Keratinocyte (primary cell): ENCODE measurements around the gene NTNG1. TPM values are rescaled to one million over a fixed set of nuclear protein-coding genes. Genes with fewer than 3 reads are reported as not detected.

Experiments
- DNase-seq: peaks from one replicate; pipeline ENCODE4 v3.0.0-alpha.2; 2011; ENCODE audit warnings: low read depth, missing footprints, low spot score
- FAIRE-seq: peaks from 2 replicates; lab custom pipeline; 2011; peaks lifted over from hg19 to GRCh38; lab: Jason Lieb, UNC
- H2AFZ ChIP-seq: 2 replicates; pipeline ENCODE4 v1.6.0; 2012; ENCODE audit warnings: low read length, control low read depth, inconsistent platforms; ENCODE audit not compliant: control insufficient read depth
- H3K27ac ChIP-seq: 2 replicates; pipeline ENCODE4 v1.5.1; 2011; ENCODE audit warnings: low read length; ENCODE audit not compliant: control insufficient read depth, insufficient read depth
- H3K27me3 ChIP-seq: 3 replicates; pipeline ENCODE4 v1.6.0; 2011; ENCODE audit warnings: low read length; ENCODE audit not compliant: control insufficient read depth, insufficient read depth; ENCODE audit errors: extremely low read depth
- H3K36me3 ChIP-seq, 2 experiments: 2 replicates in 1 of 2; 3 replicates in 1 of 2; pipeline ENCODE4 v1.5.1; 2011; ENCODE audit warnings: low read length in 2 of 2, mild to moderate bottlenecking in 1 of 2; ENCODE audit not compliant: control insufficient read depth in 2 of 2, insufficient read depth in 2 of 2; ENCODE audit errors: extremely low read depth in 1 of 2
- H3K4me1 ChIP-seq: 3 replicates; pipeline ENCODE4 v1.5.1; 2011; ENCODE audit warnings: low read length; ENCODE audit not compliant: control insufficient read depth, insufficient read depth; ENCODE audit errors: extremely low read depth
- H3K4me2 ChIP-seq: 3 replicates; pipeline ENCODE4 v1.6.0; 2011; ENCODE audit warnings: low read depth, low read length; ENCODE audit not compliant: control insufficient read depth, insufficient read depth; ENCODE audit errors: extremely low read depth
- H3K4me3 ChIP-seq, 3 experiments: fragments of 200-600 bp in 1 of 3; sonication (generic) in 1 of 3; 2 replicates in 2 of 3; 3 replicates in 1 of 3; pipeline ENCODE4 v1.5.1; 2011 to 2016; ENCODE audit warnings: low read length in 3 of 3, mild to moderate bottlenecking in 3 of 3, control low read depth in 2 of 3, inconsistent platforms in 1 of 3, low read depth in 1 of 3, mixed read lengths in 1 of 3, mixed run types in 1 of 3, moderate library complexity in 1 of 3; ENCODE audit not compliant: control insufficient read depth in 2 of 3, insufficient read depth in 2 of 3; ENCODE audit errors: extremely low read depth in 1 of 3
- H3K79me2 ChIP-seq: 2 replicates; pipeline ENCODE4 v1.6.0; 2012; ENCODE audit warnings: low read length; ENCODE audit not compliant: control insufficient read depth, insufficient read depth
- H3K9ac ChIP-seq: 3 replicates; pipeline ENCODE4 v1.6.0; 2011; ENCODE audit warnings: low read length; ENCODE audit not compliant: control insufficient read depth, insufficient read depth; ENCODE audit errors: extremely low read depth
- H3K9me1 ChIP-seq: 3 replicates; pipeline ENCODE4 v1.6.0; 2011; ENCODE audit warnings: low read length; ENCODE audit not compliant: control insufficient read depth, insufficient read depth; ENCODE audit errors: extremely low read depth
- H3K9me3 ChIP-seq: 2 replicates; pipeline ENCODE4 v1.5.1; 2012; ENCODE audit warnings: low read depth, low read length; ENCODE audit not compliant: control insufficient read depth
- H4K20me1 ChIP-seq: 3 replicates; pipeline ENCODE4 v1.6.0; 2011; ENCODE audit warnings: low read length; ENCODE audit not compliant: control insufficient read depth, insufficient read depth; ENCODE audit errors: extremely low read depth
- EZH2 ChIP-seq: IDR thresholded peaks from one replicate; pipeline ENCODE4 v1.6.1; 2012; ENCODE audit warnings: inconsistent platforms, mild to moderate bottlenecking, low read length, moderate library complexity
- dilution Hi-C: fragments of 300-500 bp; cut with MboI; formaldehyde crosslinking; loops from one replicate; pipeline ENCODE4 v1.7.0; 2020; ENCODE audit warnings: low sequenced_read_pairs; ENCODE audit not compliant: extremely low pct_ligation_motif_present
- polyA plus RNA-seq, 5 experiments: library from polyadenylated mRNA; depleted of rRNA in 3 of 5; stranded (reverse) in 3 of 5; stranded (forward) in 1 of 5; unstranded in 1 of 5; fragments of >200 nt; gene quantifications; 1 replicate in 1 of 5; 2 replicates in 3 of 5; 3 replicates in 1 of 5; pipeline versions ENCODE4 v1.2.1 to v1.2.3, GENCODE V29; 2011 to 2012; ENCODE audit warnings: missing spikeins in 2 of 5, low read depth in 1 of 5, low replicate concordance in 1 of 5
- TF ChIP-seq, protein P1 (sequence below), 3 experiments: IDR thresholded peaks in 1 of 3; conservative IDR thresholded peaks in 1 of 3; optimal IDR thresholded peaks in 1 of 3; 2 replicates in 2 of 3; 3 replicates in 1 of 3; pipeline versions ENCODE3 to v1.5.1; 2011; ENCODE audit warnings: low read length in 3 of 3, mild to moderate bottlenecking in 3 of 3, moderate library complexity in 2 of 3, control low read depth in 1 of 3, inconsistent platforms in 1 of 3; ENCODE audit not compliant: insufficient read depth in 2 of 3; ENCODE audit errors: extremely low read depth in 1 of 3

NTNG1 gene
- polyA plus RNA-seq, 1 donor (not counting 4 experiments of a cell fraction or from before 2014, with no cell fraction given) = 8.1 TPM

DNA sequence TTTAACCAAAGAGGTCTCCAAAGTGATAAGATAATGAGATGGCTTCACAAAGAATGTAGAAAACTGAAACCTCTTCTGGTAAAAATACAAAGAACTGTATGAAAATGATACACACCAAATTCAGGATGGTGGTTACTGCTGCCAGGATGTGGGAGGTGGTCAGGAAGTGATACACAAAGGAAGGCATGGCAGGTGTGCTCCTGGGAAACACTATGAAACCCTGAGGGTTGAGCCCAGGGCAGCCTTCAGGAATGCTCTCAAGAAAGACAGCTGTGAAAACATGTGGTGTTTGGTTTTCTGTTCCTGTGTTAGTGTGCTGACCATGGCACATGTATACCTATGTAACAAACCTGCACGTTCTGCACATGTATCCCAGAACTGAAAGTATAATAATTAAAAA lies 109.3 kb downstream of the NTNG1 start:
- Histone ChIP-seq H4K20me1 (no peaks in the 10 kb centered on the region), H3K27me3 (no peaks in the 10 kb centered on the region), H3K9me3 (no peaks in the 10 kb centered on the region), H3K9me1 (no peaks in the 10 kb centered on the region), H3K36me3 (no peaks in the 10 kb centered on the region), H2AFZ (no peak overlapping the region), H3K79me2 (no peaks in the 10 kb centered on the region), H3K4me1 (peaks cover 3% of the 10 kb centered on the region), H3K4me3 (no peak overlapping the region), H3K9ac (no peak overlapping the region), H3K27ac (no peak overlapping the region), H3K4me2 (no peak overlapping the region)
- FAIRE-seq (peak; percentile 87), DNase-seq (peak; percentile 56)
- TF ChIP-seq, protein P1, sequence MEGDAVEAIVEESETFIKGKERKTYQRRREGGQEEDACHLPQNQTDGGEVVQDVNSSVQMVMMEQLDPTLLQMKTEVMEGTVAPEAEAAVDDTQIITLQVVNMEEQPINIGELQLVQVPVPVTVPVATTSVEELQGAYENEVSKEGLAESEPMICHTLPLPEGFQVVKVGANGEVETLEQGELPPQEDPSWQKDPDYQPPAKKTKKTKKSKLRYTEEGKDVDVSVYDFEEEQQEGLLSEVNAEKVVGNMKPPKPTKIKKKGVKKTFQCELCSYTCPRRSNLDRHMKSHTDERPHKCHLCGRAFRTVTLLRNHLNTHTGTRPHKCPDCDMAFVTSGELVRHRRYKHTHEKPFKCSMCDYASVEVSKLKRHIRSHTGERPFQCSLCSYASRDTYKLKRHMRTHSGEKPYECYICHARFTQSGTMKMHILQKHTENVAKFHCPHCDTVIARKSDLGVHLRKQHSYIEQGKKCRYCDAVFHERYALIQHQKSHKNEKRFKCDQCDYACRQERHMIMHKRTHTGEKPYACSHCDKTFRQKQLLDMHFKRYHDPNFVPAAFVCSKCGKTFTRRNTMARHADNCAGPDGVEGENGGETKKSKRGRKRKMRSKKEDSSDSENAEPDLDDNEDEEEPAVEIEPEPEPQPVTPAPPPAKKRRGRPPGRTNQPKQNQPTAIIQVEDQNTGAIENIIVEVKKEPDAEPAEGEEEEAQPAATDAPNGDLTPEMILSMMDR (optimal IDR thresholded peaks at IDR 0.05 in 1 of 3, IDR thresholded peaks at IDR 0.05 in 1 of 3, conservative IDR thresholded peaks at IDR 0.05 in 1 of 3; ENCODE audit: extremely low read depth in 1 of 3, insufficient read depth in 2 of 3, low read length in 3 of 3) = no peak
- TF ChIP-seq EZH2 = no peak
- dilution Hi-C loops = no loop called here

DNA sequence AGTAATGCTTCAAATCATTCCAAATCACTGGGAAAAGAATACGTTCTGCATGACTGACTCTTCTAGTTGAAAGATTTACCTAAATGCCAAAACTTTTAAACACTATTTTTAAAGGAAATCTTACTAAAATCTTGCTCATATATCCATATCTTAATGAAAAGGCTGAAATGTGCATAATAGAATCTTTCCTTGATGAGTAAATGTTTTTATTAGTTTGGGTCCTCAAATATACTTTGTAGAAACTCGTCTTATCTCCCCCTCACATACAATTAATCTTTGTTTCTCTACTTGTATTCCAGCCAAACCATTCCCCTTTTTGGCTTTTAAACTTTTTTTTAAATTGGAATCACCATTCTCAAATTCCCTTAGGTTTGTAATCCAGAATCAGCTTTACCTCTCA lies 110.2 kb downstream of the NTNG1 start:
- dilution Hi-C loops = no loop called here
- no peak for FAIRE-seq
- peaks cover 3% of the 10 kb centered on the region for H3K4me1 ChIP-seq

More for the DNA sequence above, 110.2 kb downstream of the NTNG1 start:
- H4K20me1 ChIP-seq = no peaks in the 10 kb centered on the region
- H3K9ac ChIP-seq = no peak overlapping the region
- no peaks in the 10 kb centered on the region for H3K9me1 ChIP-seq
- DNase-seq = no peak
- TF ChIP-seq, protein P1 (optimal IDR thresholded peaks at IDR 0.05 in 1 of 3, IDR thresholded peaks at IDR 0.05 in 1 of 3, conservative IDR thresholded peaks at IDR 0.05 in 1 of 3; ENCODE audit: extremely low read depth in 1 of 3, insufficient read depth in 2 of 3, low read length in 3 of 3) = no peak
- no peak for TF ChIP-seq EZH2
- H2AFZ ChIP-seq = no peak overlapping the region
- no peak overlapping the region for H3K4me3 ChIP-seq
- H3K27ac ChIP-seq = no peak overlapping the region
- H3K79me2 ChIP-seq = no peaks in the 10 kb centered on the region
- no peaks in the 10 kb centered on the region for H3K9me3 ChIP-seq
- no peaks in the 10 kb centered on the region for H3K36me3 ChIP-seq
- H3K4me2 ChIP-seq = no peak overlapping the region
- no peaks in the 10 kb centered on the region for H3K27me3 ChIP-seq
